GM21825 (cell line): Measurements from ENCODE around the gene PRSS36.
"Not testable (repeated sequence)": the region's sequence is repeated elsewhere in the genome, so short reads cannot be mapped to it uniquely, and the experiment has no call there.

ENCODE experiments used
- ATAC-seq: cut with Tn5 transposase; IDR thresholded peaks from one replicate; pipeline ENCODE4 v1.9.1; 2021; ENCODE audit warnings: mild to moderate bottlenecking, moderate library complexity; ENCODE audit not compliant: unreplicated experiment

The PRSS36 gene

DNA sequence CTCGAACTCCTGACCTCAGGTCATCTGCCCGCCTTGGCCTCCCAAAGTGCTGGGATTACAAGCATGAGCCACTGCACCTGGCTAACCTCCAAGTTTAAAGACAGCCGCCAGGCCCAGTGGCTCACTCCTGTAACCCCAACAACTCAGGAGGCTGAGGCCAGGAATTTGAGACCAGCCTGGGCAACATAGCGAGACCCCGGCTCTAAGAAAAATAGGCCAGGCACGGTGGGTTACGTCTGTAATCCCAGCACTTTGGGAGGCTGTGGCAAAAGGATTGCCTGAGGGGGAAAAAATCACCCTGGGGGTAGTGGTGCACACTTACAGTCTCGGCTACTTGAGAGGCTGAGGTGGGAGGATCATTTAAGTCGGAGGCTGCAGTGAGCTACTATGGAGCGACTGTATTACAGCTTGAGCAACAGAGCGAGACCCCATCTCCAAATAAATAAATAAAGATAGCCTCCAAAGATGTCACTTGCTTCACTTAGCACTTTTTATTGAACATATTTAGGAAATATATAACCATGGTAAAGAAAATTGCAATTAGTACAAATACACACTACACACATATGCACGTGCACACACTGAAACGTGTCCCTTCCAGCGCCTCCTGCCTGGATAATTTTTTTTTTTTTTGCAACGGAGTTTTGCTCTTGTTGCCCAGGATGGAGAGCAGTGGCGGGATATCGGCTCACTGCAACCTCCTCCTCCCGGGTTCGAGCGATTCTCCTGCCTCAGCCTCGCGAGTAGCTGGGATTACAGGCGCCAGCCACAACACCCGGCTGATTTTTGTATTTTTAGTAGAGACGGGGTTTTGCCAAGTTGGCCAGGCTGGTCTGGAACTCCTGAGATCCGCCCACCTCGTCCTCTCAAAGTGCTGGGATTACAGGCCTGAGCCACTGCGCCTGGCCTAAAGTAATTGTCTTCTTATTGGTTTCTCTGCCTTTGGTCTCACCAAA lies 43.1 kb downstream of the PRSS36 start:
- ATAC-seq: no peak

DNA sequence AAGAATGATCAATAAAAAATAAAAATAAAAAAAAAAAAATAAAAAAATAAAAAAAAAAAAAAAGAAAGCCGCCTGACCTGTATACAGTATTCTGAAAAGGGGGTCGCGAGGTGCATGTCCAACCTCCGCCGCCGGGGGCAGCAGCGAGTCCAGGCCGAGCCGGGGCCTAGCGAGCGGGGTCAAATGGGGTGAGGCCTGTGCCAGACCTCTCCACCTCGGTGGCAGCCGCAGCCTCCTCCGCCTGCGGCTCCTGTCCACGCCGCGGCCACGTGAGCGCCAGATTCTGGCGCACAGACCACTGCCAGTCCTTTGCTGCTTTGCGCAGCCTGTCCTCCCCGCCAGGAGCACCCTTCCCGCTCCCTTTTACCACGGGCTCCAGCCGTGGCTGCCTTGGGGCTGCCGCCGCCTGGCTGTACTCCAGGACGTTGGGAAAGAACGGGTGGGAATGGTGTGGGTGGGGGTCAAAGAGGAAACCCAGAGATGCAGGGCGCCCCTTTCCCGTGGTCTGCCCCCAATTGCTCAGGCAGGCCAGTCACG lies 44.1 kb downstream of the PRSS36 start:
- no peak for ATAC-seq

DNA sequence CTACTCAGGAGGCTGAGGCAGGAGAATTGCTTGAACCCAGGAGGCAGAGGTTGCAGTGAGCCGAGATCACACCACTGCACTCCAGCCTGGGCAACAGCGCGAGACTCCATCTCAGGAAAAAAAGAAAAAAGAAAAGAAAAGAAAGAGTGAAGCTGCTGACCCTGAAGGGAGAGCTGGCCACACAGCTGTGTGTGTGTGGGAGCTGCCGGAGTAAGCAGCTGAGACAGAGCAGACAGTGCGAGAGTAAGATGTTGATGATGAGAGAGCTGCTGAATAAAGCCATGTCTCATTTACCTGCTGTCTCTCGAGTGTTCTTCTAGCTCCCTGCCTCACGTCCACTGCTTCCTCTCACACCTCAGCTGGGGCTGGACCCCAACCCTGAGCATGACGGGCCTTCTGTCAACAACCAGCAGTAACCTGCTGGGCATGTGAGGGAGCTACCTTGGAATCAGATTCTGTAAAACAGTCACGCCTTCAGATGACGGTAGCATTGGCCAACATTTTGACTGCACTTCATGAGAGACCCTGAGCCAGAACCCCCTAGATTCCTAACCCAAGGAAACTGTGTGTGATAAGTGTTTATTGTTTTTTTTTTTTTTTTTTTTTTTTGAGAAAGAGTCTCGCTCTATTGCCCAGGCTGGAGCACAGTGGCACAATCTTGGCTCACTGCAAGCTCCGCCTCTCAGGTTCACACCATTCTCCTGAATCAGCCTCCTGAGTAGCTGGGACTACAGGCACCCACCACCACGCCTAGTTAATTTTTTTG lies 48.8 kb downstream of the PRSS36 start:
- not testable (repeated sequence) for ATAC-seq

DNA sequence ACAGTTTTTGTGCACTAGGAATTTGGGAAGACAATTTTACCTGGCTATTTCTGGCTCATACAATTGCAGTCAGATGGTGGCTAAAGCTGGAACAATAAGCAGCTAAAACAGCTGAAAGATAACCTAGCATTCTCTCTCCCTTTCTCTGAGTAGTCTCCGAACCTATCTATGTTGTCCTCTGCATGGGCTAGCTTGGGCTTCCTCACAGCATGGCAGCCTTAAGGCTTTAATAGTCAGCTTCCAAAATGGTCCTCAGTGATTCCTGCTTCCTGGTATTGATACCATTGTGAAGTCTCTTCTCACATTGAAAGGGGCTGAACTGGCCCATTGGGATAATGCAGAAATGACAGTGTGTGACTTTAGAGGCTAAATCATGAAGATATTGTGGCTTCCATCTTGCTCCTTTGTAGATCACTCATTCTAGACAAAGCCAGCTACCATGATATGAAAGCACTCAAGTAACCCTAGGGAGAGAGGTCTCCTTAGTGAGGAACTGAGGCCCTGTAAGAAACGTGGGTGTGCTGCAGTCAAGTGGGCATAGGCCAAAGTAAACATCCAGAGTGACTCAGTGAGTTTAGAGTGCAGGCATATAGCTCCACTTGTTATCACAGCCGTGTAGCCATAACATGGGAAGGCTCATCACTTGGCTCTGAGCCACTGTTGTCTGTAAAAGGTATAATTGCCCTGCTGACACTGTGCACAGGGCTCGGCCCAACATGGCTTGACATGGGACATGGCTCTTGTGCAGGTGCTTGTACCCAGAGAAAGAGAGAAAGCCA lies 49.8 kb downstream of the PRSS36 start:
- ATAC-seq: no peak

DNA sequence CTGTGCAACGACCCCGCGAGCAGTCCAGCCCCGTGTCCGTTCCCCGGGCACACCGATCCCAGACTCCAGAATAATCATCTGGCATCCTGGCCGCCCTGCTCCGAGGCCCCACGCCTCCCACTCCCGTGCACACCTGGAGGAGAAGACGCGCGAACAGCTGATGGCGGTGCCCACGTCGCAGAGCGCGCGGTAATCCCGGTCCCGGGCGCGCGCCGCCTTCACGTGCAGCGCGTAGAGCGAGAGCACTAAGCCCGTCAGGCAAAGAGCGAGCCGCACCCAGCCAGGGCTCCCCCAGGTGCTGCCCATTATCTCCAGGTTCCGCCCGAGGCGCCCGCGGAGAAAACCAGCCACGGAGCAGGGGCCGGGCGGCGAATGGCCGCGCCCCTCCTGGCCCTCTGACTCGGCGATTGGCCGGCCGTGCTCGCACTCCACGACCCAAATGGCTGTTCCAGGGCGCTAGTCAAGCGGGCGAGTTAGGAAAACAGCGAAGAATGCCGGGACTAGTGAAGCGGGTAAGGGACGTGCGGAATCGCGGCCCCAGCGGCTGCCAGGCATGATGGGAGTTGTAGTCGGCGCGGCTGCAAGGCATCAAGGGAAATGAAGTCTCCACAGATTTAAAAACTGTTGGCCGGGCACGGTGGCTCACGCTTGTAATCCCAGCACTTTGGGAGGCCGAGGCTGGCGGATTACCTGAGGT lies 55.3 kb downstream of the PRSS36 start, which contains the start of gene VKORC1:
TSS of gene VKORC1 (minus strand) at position 374 of the 697 bp plus-strand sequence. CDS start at position 306, 68 bp downstream.
- ATAC-seq: peak; percentile 88

DNA sequence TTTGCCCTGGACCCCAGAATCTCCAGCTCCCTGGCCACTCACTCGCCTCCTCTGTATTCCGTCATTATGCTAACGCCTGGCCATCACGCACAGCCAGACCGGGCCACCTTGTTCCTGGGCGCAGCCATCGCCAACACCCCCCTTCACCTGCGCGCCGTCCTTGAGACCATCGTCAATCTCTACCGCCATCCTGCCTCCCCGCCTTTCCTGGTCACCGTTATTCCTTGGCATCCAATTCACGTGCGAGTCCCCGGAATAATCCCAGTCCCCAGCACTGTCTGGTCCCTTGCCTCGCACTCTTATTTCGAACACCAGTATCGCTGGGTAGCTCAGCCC lies 55.8 kb downstream of the PRSS36 start:
- ATAC-seq: no peak

DNA sequence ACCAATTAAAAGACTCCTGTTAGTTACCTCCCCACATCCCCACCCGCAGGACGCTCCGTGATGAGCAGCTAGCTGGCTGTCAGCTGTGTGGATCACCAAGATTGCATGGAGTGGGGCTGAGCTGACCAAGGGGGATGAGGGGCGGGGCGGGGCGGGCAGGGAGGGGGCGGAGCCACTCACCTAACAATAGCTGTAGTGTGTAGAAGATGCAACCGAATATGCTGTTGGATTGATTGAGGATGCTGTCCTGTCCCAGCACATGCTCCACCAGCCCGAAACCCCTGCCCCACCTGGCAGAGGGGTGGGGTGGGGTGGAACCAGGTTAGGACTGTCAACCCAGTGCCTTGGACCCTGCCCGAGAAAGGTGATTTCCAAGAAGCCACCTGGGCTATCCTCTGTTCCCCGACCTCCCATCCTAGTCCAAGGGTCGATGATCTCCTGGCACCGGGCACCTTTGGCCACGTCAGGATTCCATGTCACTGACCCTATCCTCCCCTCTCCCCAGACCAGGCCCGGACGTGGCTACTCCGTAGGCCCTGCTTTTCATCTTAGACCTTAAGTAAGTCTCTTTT lies 56.6 kb downstream of the PRSS36 start:
- no peak for ATAC-seq

DNA sequence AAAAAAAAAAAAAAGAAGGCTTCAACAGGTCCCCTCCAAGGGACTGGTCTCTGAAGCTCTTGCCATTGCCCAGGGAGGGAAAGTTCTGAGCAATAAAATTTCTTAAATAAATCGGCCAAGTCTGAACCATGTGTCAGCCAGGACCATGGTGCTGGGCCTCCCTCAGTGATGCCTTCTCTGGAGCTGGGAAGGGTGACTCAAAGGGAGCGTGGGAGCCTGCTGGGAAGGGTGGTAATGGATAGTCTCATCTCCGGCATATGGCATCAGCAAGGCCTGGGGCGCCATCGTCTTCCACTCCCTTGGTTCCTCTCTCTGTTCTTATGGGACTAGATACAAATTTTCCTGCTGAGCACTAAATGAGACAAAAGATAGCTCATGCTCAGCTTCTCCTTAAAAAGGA lies 57.5 kb downstream of the PRSS36 start:
- ATAC-seq: no peak

DNA sequence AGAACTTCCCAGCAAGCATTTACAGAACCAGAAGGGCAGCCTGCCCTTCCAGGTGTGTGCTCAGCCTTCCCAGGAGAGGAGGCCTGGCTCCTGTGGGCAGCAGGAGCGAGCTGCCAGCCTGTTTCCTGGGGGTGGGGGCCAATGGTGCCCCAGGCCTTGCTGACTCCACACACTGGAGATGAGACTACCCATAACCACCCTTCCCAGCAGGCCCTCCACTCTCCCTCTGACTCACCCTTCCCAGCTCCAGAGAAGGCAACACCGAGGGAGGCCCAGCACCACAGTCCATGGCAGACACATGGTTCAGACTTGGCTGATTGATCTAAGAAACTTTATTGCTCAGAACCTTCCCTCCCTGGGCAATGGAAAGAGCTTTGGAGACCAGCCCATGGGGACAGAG lies 59.3 kb downstream of the PRSS36 start:
- ATAC-seq: no peak

DNA sequence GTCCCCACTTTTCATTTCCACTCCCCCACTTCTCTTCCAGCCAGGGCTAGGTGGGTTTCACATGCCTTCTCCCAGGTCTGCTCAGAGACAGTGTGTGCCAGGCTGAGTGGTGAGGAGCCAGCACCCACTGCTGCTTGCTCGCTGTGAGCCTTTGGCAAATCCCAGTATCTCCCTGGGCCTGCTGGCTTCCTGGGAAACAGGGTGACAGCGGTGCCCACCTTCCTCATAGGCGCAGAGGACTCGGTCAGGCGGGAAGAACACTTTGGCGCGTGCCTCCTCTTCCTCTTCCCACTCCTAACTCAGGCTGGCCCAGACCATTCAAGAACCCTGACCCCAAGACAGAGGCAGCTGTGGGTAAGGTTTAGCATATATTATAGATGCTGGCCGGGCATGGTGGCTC lies 60.7 kb downstream of the PRSS36 start:
- ATAC-seq: no peak
